Panc1 (cell line): Measurements from ENCODE around the gene ZNF609. TPM values are rescaled to one million over a fixed set of nuclear protein-coding genes. Genes with fewer than 3 reads are reported as not detected.

Experiments
- ATAC-seq: fragments of 200-7000 bp; cut with Tn5 transposase; 2 replicates; pipeline ENCODE4 v1.9.1; 2020; ENCODE audit warnings: mild to moderate bottlenecking, moderate library complexity
- BruUV-seq: library from RNA; stranded (reverse); fragments of 400-500 nt; replicated peaks from 2 replicates; lab custom pipeline; 2021; lab: Mats Ljungman, UMichigan
- CTCF ChIA-PET: fragments of 300-600 bp; sonication (Branson Sonifier 250); formaldehyde crosslinking; loops from one replicate; lab custom pipeline; 2022; ENCODE audit warnings: antibody characterized with exemption; lab: Charles Lee
- POLR2A ChIA-PET: fragments of 300-600 bp; sonication (Branson Sonifier 250); formaldehyde crosslinking; loops from one replicate; lab custom pipeline; 2022; ENCODE audit warnings: antibody characterized with exemption; lab: Charles Lee
- DNase-seq: peaks from one replicate; pipeline ENCODE4 v3.0.0-alpha.2; 2010; ENCODE audit warnings: low read depth, low spot score
- H3K27ac ChIP-seq: 2 replicates; pipeline ENCODE4 v1.5.1; 2011; ENCODE audit warnings: mild to moderate bottlenecking, low read length, inconsistent platforms
- H3K27me3 ChIP-seq: fragments of 200-500 bp; sonication (Bioruptor generic); 2 replicates; pipeline ENCODE4 v1.6.0; 2014; ENCODE audit warnings: low read length, inconsistent platforms; ENCODE audit not compliant: control insufficient read depth, insufficient read depth
- H3K36me3 ChIP-seq: fragments of 200-500 bp; sonication (Bioruptor generic); 2 replicates; pipeline ENCODE4 v1.5.1; 2014; ENCODE audit warnings: inconsistent platforms, mild to moderate bottlenecking, low read length, moderate library complexity; ENCODE audit not compliant: control insufficient read depth, insufficient read depth
- H3K4me1 ChIP-seq: 2 replicates; pipeline ENCODE4 v1.5.1; 2011; ENCODE audit warnings: inconsistent platforms, mild to moderate bottlenecking, low read length, moderate library complexity; ENCODE audit not compliant: control insufficient read depth, insufficient read depth
- H3K4me3 ChIP-seq, 2 experiments: 2 replicates each; pipeline ENCODE4 v1.5.1; 2011 to 2012; ENCODE audit warnings: low read depth in 2 of 2, low read length in 2 of 2, mild to moderate bottlenecking in 2 of 2, inconsistent platforms in 1 of 2, moderate library complexity in 1 of 2
- H3K9me3 ChIP-seq: fragments of 200-500 bp; sonication (Bioruptor generic); 2 replicates; pipeline ENCODE4 v1.5.1; 2014; ENCODE audit warnings: low read depth, mild to moderate bottlenecking, inconsistent platforms, low read length, moderate library complexity; ENCODE audit not compliant: control insufficient read depth, insufficient read depth
- POLR2AphosphoS5 ChIP-seq: IDR thresholded peaks from 2 replicates; pipeline ENCODE4 v1.6.1; 2012; ENCODE audit warnings: mild to moderate bottlenecking, low read depth, low read length, moderate library complexity
- SIN3A ChIP-seq: IDR thresholded peaks from 2 replicates; pipeline ENCODE4 v1.6.1; 2012; ENCODE audit warnings: low read depth, mild to moderate bottlenecking, low read length, moderate library complexity, borderline replicate concordance; ENCODE audit not compliant: insufficient read depth
- TCF7L2 ChIP-seq: IDR thresholded peaks from 2 replicates; pipeline ENCODE4 v1.6.1; 2011; ENCODE audit warnings: mild to moderate bottlenecking, low read depth, low read length, inconsistent platforms
- in situ Hi-C: cut with HindIII; loops from 2 replicates; pipeline ENCODE4 v1.10.0; 2016; ENCODE audit warnings: low sequenced_read_pairs, low pct_unique_long_range_greater_than_20kb
- intact Hi-C: fragments of 100-400 bp; cut with micrococcal nuclease; formaldehyde crosslinking; loops from one replicate; pipeline ENCODE4 v1.10.0; 2022; ENCODE audit not compliant: unreplicated experiment
- total RNA-seq: library from RNA; stranded (reverse); gene quantifications from one replicate; pipeline ENCODE4 v1.2.1, GENCODE V29; 2021; ENCODE audit not compliant: unreplicated experiment
- TF ChIP-seq, protein P1 (sequence below): fragments of 450-650 bp; IDR thresholded peaks from 2 replicates; pipeline ENCODE4 v1.5.1; 2017; ENCODE audit warnings: mild to moderate bottlenecking
- TF ChIP-seq, protein P2 (sequence below), 2 experiments: IDR thresholded peaks; 2 replicates each; pipeline ENCODE4 v1.6.1; 2011 to 2012; ENCODE audit warnings: low read depth in 2 of 2, control low read depth in 1 of 2, low read length in 1 of 2, mild to moderate bottlenecking in 1 of 2, moderate library complexity in 1 of 2; ENCODE audit not compliant: insufficient read depth in 1 of 2

Gene ZNF609
- total RNA-seq, 1 experiment from 2014 or later: 47.2 TPM

DNA sequence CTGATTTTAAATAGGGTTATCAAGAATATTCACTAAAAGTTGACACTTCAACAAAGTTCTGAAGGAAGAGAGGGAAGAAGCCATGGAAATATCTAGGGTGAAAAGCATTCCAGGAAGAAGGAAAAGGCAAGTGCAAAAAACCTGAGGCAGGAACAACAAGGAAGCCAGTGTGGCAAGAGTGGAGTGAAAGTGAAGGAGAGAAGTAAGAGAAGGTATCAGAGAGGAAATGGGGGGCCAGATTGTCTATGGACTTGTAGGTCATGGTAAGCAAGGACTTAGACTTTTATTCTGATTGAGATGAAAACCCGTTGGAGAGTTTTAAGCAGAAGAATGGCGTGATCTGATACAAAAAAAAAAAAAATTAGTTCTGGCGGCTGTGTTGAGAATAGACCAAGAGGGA is 18.5 kb upstream of the ZNF609 start:
- H3K27me3 ChIP-seq: no peaks in the 10 kb centered on the region
- no peak for TF ChIP-seq POLR2AphosphoS5
- H3K4me1 ChIP-seq: peaks cover 16% of the 10 kb centered on the region
- intact Hi-C loops (no loop called here), in situ Hi-C loops (no loop called here)
- DNase-seq: no peak
- no peak for ATAC-seq
- no peak overlapping the region for H3K27ac ChIP-seq
- no peak overlapping the region for H3K4me3 ChIP-seq
- no peaks in the 10 kb centered on the region for H3K36me3 ChIP-seq
- BruUV-seq: no TSS peak
- H3K9me3 ChIP-seq: no peaks in the 10 kb centered on the region
- ChIA-PET POLR2A (no interaction called here), CTCF (no interaction called here)

DNA sequence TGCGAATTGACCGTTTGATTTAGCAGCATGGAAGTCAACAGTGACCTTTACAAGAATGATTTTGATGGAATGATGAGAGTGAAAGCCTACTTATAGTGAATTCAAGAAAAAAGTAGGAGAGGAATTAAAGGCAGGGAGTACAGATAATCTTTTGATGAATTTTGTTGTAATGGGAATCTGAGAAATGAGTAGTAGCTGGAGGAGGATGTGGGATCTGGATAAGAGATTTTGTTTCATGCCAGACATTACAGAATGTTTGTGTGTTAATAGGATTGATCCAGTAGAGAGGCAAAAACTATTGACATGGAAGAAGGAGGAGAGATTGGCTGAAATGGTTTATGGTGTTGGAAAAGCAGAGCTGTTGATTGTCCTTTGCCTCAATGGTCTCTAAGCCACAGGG is 17.4 kb upstream of the ZNF609 start:
- no peak overlapping the region for H3K27ac ChIP-seq
- TF ChIP-seq TCF7L2: no peak
- TF ChIP-seq, protein P1, sequence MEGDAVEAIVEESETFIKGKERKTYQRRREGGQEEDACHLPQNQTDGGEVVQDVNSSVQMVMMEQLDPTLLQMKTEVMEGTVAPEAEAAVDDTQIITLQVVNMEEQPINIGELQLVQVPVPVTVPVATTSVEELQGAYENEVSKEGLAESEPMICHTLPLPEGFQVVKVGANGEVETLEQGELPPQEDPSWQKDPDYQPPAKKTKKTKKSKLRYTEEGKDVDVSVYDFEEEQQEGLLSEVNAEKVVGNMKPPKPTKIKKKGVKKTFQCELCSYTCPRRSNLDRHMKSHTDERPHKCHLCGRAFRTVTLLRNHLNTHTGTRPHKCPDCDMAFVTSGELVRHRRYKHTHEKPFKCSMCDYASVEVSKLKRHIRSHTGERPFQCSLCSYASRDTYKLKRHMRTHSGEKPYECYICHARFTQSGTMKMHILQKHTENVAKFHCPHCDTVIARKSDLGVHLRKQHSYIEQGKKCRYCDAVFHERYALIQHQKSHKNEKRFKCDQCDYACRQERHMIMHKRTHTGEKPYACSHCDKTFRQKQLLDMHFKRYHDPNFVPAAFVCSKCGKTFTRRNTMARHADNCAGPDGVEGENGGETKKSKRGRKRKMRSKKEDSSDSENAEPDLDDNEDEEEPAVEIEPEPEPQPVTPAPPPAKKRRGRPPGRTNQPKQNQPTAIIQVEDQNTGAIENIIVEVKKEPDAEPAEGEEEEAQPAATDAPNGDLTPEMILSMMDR: no peak
- no peak for TF ChIP-seq POLR2AphosphoS5
- TF ChIP-seq, protein P2, sequence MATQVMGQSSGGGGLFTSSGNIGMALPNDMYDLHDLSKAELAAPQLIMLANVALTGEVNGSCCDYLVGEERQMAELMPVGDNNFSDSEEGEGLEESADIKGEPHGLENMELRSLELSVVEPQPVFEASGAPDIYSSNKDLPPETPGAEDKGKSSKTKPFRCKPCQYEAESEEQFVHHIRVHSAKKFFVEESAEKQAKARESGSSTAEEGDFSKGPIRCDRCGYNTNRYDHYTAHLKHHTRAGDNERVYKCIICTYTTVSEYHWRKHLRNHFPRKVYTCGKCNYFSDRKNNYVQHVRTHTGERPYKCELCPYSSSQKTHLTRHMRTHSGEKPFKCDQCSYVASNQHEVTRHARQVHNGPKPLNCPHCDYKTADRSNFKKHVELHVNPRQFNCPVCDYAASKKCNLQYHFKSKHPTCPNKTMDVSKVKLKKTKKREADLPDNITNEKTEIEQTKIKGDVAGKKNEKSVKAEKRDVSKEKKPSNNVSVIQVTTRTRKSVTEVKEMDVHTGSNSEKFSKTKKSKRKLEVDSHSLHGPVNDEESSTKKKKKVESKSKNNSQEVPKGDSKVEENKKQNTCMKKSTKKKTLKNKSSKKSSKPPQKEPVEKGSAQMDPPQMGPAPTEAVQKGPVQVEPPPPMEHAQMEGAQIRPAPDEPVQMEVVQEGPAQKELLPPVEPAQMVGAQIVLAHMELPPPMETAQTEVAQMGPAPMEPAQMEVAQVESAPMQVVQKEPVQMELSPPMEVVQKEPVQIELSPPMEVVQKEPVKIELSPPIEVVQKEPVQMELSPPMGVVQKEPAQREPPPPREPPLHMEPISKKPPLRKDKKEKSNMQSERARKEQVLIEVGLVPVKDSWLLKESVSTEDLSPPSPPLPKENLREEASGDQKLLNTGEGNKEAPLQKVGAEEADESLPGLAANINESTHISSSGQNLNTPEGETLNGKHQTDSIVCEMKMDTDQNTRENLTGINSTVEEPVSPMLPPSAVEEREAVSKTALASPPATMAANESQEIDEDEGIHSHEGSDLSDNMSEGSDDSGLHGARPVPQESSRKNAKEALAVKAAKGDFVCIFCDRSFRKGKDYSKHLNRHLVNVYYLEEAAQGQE (IDR thresholded peaks at IDR 0.05; ENCODE audit: insufficient read depth in 1 of 2, low read depth in 2 of 2, low read length in 1 of 2): no peak
- TF ChIP-seq SIN3A: no peak
- no peak overlapping the region for H3K4me3 ChIP-seq
- no peak for ATAC-seq
- no TSS peak for BruUV-seq
- no peaks in the 10 kb centered on the region for H3K36me3 ChIP-seq
- no peaks in the 10 kb centered on the region for H3K9me3 ChIP-seq
- DNase-seq: no peak
- CTCF ChIA-PET: no interaction called here
- intact Hi-C loops (no loop called here), in situ Hi-C loops (no loop called here)
- POLR2A ChIA-PET: interaction anchor here (0.6 kb wide), 1 partner anchor 32 kb away, joined by 6 read pairs; no protein-coding TSS in a partner anchor
- H3K27me3 ChIP-seq: no peaks in the 10 kb centered on the region
- peaks cover 16% of the 10 kb centered on the region for H3K4me1 ChIP-seq

DNA sequence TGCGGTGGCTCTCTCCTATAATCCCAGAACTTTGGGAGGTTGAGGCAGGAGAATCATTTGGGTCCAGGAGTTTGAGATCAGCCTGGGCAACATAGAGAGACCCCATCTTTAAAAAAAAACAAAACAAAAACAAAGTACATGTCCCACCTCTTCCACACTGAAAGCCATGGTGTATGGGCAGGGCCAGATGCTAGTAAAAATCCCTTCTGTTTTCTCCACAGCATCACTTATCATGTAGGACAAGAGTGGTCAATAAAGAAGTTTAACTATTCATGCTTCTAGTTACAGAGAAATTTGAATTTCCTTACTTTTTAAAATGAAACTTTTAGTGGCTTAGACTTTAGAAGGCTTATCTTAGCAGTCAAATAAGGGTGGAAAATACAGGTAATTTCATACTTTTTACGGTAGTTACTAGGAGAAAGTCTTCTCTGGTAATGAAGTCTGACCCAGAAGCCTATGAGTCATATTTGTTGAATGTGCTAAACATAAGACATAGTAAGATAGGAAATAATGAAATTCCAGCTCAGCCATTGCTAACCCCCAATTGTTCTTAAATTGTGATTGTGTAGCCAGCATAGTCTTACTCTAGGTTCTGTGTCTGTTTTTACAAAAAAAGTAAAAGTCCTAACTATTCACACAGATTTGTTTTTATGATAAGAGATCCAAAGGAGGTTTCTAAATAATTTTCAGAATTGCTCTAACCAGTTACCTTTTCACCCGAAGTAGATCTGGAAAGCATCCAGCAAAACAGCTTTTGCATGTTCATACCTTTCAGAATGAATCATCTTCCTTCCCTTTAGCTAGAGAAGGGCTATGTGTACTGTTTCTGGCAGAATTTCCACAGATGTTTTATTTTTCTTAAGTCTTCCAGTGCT is 16.4 kb upstream of the ZNF609 start:
- peak; percentile 90 for ATAC-seq
- BruUV-seq: no TSS peak

More for the DNA sequence above, 16.4 kb upstream of the ZNF609 start:
- Histone ChIP-seq H3K4me1 (peaks cover 16% of the 10 kb centered on the region), H3K36me3 (no peaks in the 10 kb centered on the region), H3K27ac (peak overlapping the region; percentile 29), H3K27me3 (no peaks in the 10 kb centered on the region), H3K9me3 (no peaks in the 10 kb centered on the region), H3K4me3 (no peak overlapping the region)
- ChIA-PET CTCF (no interaction called here), POLR2A (no interaction called here)
- TF ChIP-seq TCF7L2 (no peak), POLR2AphosphoS5 (no peak), SIN3A (no peak)
- TF ChIP-seq, protein P2 (IDR thresholded peaks at IDR 0.05; ENCODE audit: insufficient read depth in 1 of 2, low read depth in 2 of 2, low read length in 1 of 2): no peak
- TF ChIP-seq, protein P1: no peak
- intact Hi-C loops: no loop called here
- peak; percentile 55 for DNase-seq
- in situ Hi-C loops: no loop called here
